Breast epithelium (tissue), 3 donors: ENCODE data around the gene GFOD2.

ENCODE experiments used
- POLR2A ChIP-seq: fragments of 450-650 bp; IDR thresholded peaks from one replicate; pipeline ENCODE4 v1.6.1; 2016; ENCODE audit warnings: antibody characterized with exemption, mild to moderate bottlenecking, moderate library complexity
- POLR2AphosphoS5 ChIP-seq, 3 donors: sonication (generic); formaldehyde crosslinking; IDR thresholded peaks; one replicate each; pipeline ENCODE4 v1.6.1; 2017; ENCODE audit warnings: antibody characterized with exemption in 3 of 3
- TF ChIP-seq, protein P1 (sequence below), 3 donors: fragments of 450-650 bp; IDR thresholded peaks; one replicate each; pipeline ENCODE4 v1.5.1; 2016 to 2017; ENCODE audit warnings: antibody characterized with exemption in 3 of 3, mild to moderate bottlenecking in 3 of 3, moderate library complexity in 3 of 3

GRCh38 chr16:67667453-67667816 is 51.7 kb downstream of the GFOD2 start:
- TF ChIP-seq, protein P1, sequence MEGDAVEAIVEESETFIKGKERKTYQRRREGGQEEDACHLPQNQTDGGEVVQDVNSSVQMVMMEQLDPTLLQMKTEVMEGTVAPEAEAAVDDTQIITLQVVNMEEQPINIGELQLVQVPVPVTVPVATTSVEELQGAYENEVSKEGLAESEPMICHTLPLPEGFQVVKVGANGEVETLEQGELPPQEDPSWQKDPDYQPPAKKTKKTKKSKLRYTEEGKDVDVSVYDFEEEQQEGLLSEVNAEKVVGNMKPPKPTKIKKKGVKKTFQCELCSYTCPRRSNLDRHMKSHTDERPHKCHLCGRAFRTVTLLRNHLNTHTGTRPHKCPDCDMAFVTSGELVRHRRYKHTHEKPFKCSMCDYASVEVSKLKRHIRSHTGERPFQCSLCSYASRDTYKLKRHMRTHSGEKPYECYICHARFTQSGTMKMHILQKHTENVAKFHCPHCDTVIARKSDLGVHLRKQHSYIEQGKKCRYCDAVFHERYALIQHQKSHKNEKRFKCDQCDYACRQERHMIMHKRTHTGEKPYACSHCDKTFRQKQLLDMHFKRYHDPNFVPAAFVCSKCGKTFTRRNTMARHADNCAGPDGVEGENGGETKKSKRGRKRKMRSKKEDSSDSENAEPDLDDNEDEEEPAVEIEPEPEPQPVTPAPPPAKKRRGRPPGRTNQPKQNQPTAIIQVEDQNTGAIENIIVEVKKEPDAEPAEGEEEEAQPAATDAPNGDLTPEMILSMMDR (IDR thresholded peaks at IDR 0.05) = no peak
- no peak for TF ChIP-seq POLR2A
- TF ChIP-seq POLR2AphosphoS5 (IDR thresholded peaks at IDR 0.05) = no peak
